HepG2 (cell line): ENCODE results near the gene GLRX5. TPM values are rescaled to one million over a fixed set of nuclear protein-coding genes. Genes with fewer than 3 reads are reported as not detected.

Experiments used
- ATF1 ChIP-seq: IDR thresholded peaks from 2 replicates; pipeline ENCODE4 v1.6.1; 2016; ENCODE audit warnings: mild to moderate bottlenecking, control low read depth
- GATAD2A ChIP-seq: IDR thresholded peaks from 2 replicates; pipeline ENCODE4 v1.6.1; 2016
- KLF13 ChIP-seq: sonication (generic); formaldehyde crosslinking; IDR thresholded peaks from 2 replicates; pipeline ENCODE4 v1.4.0; 2020; ENCODE audit warnings: mild to moderate bottlenecking, missing genetic modification reagents
- KLF6 ChIP-seq: IDR thresholded peaks from 2 replicates; pipeline ENCODE4 v1.8.0; 2016; ENCODE audit warnings: missing biosample characterization, missing genetic modification reagents
- MEF2D ChIP-seq: sonication (generic); formaldehyde crosslinking; IDR thresholded peaks from 2 replicates; pipeline ENCODE4 v1.5.1; 2020; ENCODE audit warnings: mild to moderate bottlenecking, missing genetic modification reagents
- MTF2 ChIP-seq: sonication (generic); formaldehyde crosslinking; IDR thresholded peaks from 2 replicates; pipeline ENCODE4 v1.5.0; 2020; ENCODE audit warnings: missing genetic modification reagents, borderline replicate concordance
- NKX3-1 ChIP-seq: sonication (generic); formaldehyde crosslinking; IDR thresholded peaks from 2 replicates; pipeline ENCODE4 v1.5.0; 2020; ENCODE audit warnings: missing genetic modification reagents
- SP4 ChIP-seq: sonication (generic); formaldehyde crosslinking; IDR thresholded peaks from 2 replicates; pipeline ENCODE4 v1.8.1; 2023; ENCODE audit warnings: mild to moderate bottlenecking, missing genetic modification reagents
- TRIM24 ChIP-seq: sonication (generic); formaldehyde crosslinking; IDR thresholded peaks from 2 replicates; pipeline ENCODE4 v1.8.0; 2022; ENCODE audit warnings: mild to moderate bottlenecking, missing genetic modification reagents
- ZBTB7B ChIP-seq: sonication (generic); formaldehyde crosslinking; IDR thresholded peaks from 2 replicates; pipeline ENCODE4 v1.4.0; 2020; ENCODE audit warnings: missing genetic modification reagents
- ZFP37 ChIP-seq: sonication (generic); formaldehyde crosslinking; IDR thresholded peaks from 2 replicates; pipeline ENCODE4 v1.4.0; 2020; ENCODE audit warnings: missing genetic modification reagents, borderline replicate concordance
- ZNF331 ChIP-seq: sonication (generic); formaldehyde crosslinking; IDR thresholded peaks from 2 replicates; pipeline ENCODE4 v1.4.0; 2020; ENCODE audit warnings: missing genetic modification reagents
- ZNF441 ChIP-seq: sonication (generic); formaldehyde crosslinking; IDR thresholded peaks from 2 replicates; pipeline ENCODE4 v1.7.0; 2021; ENCODE audit warnings: missing genetic modification reagents, borderline replicate concordance
- ZNF484 ChIP-seq: sonication (generic); formaldehyde crosslinking; IDR thresholded peaks from 2 replicates; pipeline ENCODE4 v1.5.1; 2020; ENCODE audit warnings: mild to moderate bottlenecking, low read depth, missing genetic modification reagents, borderline replicate concordance
- ZNF572 ChIP-seq: sonication (generic); formaldehyde crosslinking; IDR thresholded peaks from 2 replicates; pipeline ENCODE4 v1.5.1; 2020; ENCODE audit warnings: mild to moderate bottlenecking, missing genetic modification reagents
- ZNF629 ChIP-seq: sonication (generic); formaldehyde crosslinking; conservative IDR thresholded peaks from 2 replicates; pipeline ENCODE4 v1.5.0; 2020; ENCODE audit warnings: missing genetic modification reagents
- ZNF777 ChIP-seq: sonication (generic); formaldehyde crosslinking; IDR thresholded peaks from 2 replicates; pipeline ENCODE4 v1.4.0; 2020; ENCODE audit warnings: missing genetic modification reagents
- polyA plus RNA-seq, 8 experiments: library from polyadenylated mRNA; depleted of rRNA in 3 of 8; stranded (reverse) in 7 of 8; unstranded in 1 of 8; fragments of >200 nt; fragmentation: Illumina TruSeq in 4 of 8; extraction: Trizol in 4 of 8; gene quantifications; 2 replicates each; pipeline versions ENCODE4 v1.2.1 to v1.2.3, GENCODE V29; 2011 to 2016; ENCODE audit warnings: low read depth in 4 of 8, missing spikeins in 1 of 8, mixed read lengths in 1 of 8; ENCODE audit not compliant: insufficient read depth in 1 of 8
- total RNA-seq, 5 experiments: library from RNA; depleted of rRNA; stranded (reverse); fragments of >200 nt; fragmentation: Illumina TruSeq; extraction: Trizol; gene quantifications; 2 replicates each; pipeline ENCODE4 v1.2.3, GENCODE V29; 2016; ENCODE audit warnings: low read depth in 1 of 5
- TF ChIP-seq, protein P1 (sequence below): sonication (generic); formaldehyde crosslinking; IDR thresholded peaks from 2 replicates; pipeline ENCODE4 v1.9.0; 2022; ENCODE audit warnings: missing genetic modification reagents, mild to moderate bottlenecking, borderline replicate concordance
- TF ChIP-seq, protein P2 (sequence below): sonication (generic); formaldehyde crosslinking; IDR thresholded peaks from 2 replicates; pipeline ENCODE4 v1.8.1; 2023; ENCODE audit warnings: mild to moderate bottlenecking, missing genetic modification reagents

The GLRX5 gene
- total and polyA plus RNA-seq, 2 of the 13 experiments (the other 11 are each of a cell fraction or from before 2014, with no cell fraction given) = 122 to 146 TPM

DNA sequence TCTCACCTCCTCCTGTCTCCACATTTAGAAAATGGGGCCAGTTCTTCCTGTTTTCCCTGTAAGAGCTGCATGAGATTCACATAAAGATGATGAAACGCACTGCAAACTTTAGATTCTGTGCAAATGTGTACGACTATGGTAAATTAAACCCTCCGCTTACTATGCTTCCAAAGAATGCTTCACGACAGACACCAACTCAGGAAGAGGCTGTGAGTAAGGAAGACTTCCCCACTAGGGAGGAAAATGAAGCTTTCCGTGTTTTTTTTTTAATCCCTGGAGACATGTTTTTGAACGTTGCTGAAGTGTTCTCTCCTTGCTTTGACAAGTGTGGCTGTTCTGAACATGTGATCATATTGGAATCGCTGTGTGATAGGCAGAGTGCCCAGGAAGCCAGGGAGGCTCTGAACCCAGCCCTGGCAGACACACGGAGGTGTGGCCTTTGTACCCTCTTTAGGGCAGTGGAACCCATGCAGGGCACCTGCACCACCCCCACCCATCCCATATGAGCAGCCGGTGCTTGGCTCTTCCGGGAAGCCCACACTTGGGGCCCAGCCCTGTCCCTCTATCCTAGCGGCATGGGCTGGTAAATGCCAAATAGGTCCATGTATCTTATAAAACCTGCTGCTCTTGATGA is 10.9 kb upstream of the GLRX5 start (continued):
- TF ChIP-seq, protein P1, sequence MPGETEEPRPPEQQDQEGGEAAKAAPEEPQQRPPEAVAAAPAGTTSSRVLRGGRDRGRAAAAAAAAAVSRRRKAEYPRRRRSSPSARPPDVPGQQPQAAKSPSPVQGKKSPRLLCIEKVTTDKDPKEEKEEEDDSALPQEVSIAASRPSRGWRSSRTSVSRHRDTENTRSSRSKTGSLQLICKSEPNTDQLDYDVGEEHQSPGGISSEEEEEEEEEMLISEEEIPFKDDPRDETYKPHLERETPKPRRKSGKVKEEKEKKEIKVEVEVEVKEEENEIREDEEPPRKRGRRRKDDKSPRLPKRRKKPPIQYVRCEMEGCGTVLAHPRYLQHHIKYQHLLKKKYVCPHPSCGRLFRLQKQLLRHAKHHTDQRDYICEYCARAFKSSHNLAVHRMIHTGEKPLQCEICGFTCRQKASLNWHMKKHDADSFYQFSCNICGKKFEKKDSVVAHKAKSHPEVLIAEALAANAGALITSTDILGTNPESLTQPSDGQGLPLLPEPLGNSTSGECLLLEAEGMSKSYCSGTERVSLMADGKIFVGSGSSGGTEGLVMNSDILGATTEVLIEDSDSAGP (CRISPR knock-in tag) = no peak; the same call in 1 of the 2 replicates
- TF ChIP-seq ZNF629 = no peak
- TF ChIP-seq MEF2D (CRISPR knock-in tag) = no peak
- TF ChIP-seq ZBTB7B (CRISPR knock-in tag) = no peak
- no peak for TF ChIP-seq ATF1
- no peak for TF ChIP-seq NKX3-1 (CRISPR knock-in tag)
- TF ChIP-seq ZNF331 (CRISPR knock-in tag) = peak; percentile 27; the same call in 1 of the 2 replicates
- TF ChIP-seq SP4 (CRISPR knock-in tag) = peak; percentile 8; the same call in 1 of the 2 replicates
- TF ChIP-seq KLF6 (CRISPR knock-in tag) = no peak
- no peak for TF ChIP-seq ZNF572
- no peak for TF ChIP-seq ZFP37
- no peak for TF ChIP-seq ZNF484 (CRISPR knock-in tag)
- TF ChIP-seq MTF2 = no peak
- peak; percentile 55 for TF ChIP-seq GATAD2A (CRISPR knock-in tag)
- no peak for TF ChIP-seq ZNF777 (CRISPR knock-in tag)
- TF ChIP-seq ZNF441 (CRISPR knock-in tag) = no peak
- TF ChIP-seq, protein P2, sequence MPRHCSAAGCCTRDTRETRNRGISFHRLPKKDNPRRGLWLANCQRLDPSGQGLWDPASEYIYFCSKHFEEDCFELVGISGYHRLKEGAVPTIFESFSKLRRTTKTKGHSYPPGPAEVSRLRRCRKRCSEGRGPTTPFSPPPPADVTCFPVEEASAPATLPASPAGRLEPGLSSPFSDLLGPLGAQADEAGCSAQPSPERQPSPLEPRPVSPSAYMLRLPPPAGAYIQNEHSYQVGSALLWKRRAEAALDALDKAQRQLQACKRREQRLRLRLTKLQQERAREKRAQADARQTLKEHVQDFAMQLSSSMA (CRISPR knock-in tag) = no peak
- no peak for TF ChIP-seq KLF13 (CRISPR knock-in tag)
- no peak for TF ChIP-seq TRIM24 (CRISPR knock-in tag)
